HL-60 (cell line): ENCODE results near the gene KIAA1755.
A peak's percentile ranks its signal among the peaks of the same experiment; 100 is the strongest.

Experiments used
- DNase-seq, 2 experiments: peaks; one replicate each; pipeline ENCODE4 v3.0.0-alpha.2; 2010 to 2020; ENCODE audit warnings: low read depth in 1 of 2, low spot score in 1 of 2
- H3K27ac ChIP-seq: fragments of 250-450 bp; sonication (Bioruptor Pico); replicated peaks from 2 replicates; pipeline ENCODE4 v1.5.1; 2020; ENCODE audit warnings: mild to moderate bottlenecking, moderate library complexity
- H3K27me3 ChIP-seq: fragments of 250-450 bp; sonication (Bioruptor Pico); 2 replicates; pipeline ENCODE4 v1.5.1; 2021; ENCODE audit warnings: mild to moderate bottlenecking, moderate library complexity; ENCODE audit not compliant: insufficient read depth, poor library complexity, severe bottlenecking
- H3K4me3 ChIP-seq: replicated peaks from 2 replicates; pipeline ENCODE4 v1.5.1; 2011; ENCODE audit warnings: mild to moderate bottlenecking, control low read depth, low read length; ENCODE audit not compliant: insufficient read depth
- GABPA ChIP-seq: IDR thresholded peaks from 2 replicates; pipeline ENCODE4 v1.6.1; 2012; ENCODE audit warnings: low read depth
- POLR2AphosphoS5 ChIP-seq: IDR thresholded peaks from 2 replicates; pipeline ENCODE4 v1.6.1; 2012; ENCODE audit warnings: low read depth
- REST ChIP-seq: IDR thresholded peaks from 2 replicates; pipeline ENCODE4 v1.6.1; 2012; ENCODE audit warnings: low read depth; ENCODE audit not compliant: insufficient replicate concordance
- SPI1 ChIP-seq: IDR thresholded peaks from 2 replicates; pipeline ENCODE4 v1.6.1; 2012; ENCODE audit warnings: low read depth, mild to moderate bottlenecking, borderline replicate concordance
- TF ChIP-seq, protein P1 (sequence below): IDR thresholded peaks from one replicate; pipeline ENCODE4 v1.5.1; 2011; ENCODE audit warnings: low read length, control low read depth, inconsistent platforms; ENCODE audit not compliant: insufficient read depth

KIAA1755 gene

GRCh38 chr20:38167851-38168760 is 92.4 kb downstream of the KIAA1755 start:
- Histone ChIP-seq H3K27ac (0 out of 2 replicates have a peak overlapping the region, but pooled peaks have one; percentile 10), H3K4me3 (no peak overlapping the region)

GRCh38 chr20:38167328-38167850 is 93.1 kb downstream of the KIAA1755 start:
- TF ChIP-seq GABPA (no peak), SPI1 (no peak), POLR2AphosphoS5 (no peak), REST (no peak)
- TF ChIP-seq, protein P1, sequence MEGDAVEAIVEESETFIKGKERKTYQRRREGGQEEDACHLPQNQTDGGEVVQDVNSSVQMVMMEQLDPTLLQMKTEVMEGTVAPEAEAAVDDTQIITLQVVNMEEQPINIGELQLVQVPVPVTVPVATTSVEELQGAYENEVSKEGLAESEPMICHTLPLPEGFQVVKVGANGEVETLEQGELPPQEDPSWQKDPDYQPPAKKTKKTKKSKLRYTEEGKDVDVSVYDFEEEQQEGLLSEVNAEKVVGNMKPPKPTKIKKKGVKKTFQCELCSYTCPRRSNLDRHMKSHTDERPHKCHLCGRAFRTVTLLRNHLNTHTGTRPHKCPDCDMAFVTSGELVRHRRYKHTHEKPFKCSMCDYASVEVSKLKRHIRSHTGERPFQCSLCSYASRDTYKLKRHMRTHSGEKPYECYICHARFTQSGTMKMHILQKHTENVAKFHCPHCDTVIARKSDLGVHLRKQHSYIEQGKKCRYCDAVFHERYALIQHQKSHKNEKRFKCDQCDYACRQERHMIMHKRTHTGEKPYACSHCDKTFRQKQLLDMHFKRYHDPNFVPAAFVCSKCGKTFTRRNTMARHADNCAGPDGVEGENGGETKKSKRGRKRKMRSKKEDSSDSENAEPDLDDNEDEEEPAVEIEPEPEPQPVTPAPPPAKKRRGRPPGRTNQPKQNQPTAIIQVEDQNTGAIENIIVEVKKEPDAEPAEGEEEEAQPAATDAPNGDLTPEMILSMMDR: no peak
- Histone ChIP-seq H3K27ac (no peak overlapping the region), H3K27me3 (no peaks in the 10 kb centered on the region), H3K4me3 (no peak overlapping the region)
- no peak for DNase-seq

More at GRCh38 chr20:38167851-38168760, 92.4 kb downstream of the KIAA1755 start:
- DNase-seq: peak; percentile 67 to 78
- no peaks in the 10 kb centered on the region for H3K27me3 ChIP-seq
- TF ChIP-seq, protein P1: no peak
- no peak for TF ChIP-seq GABPA
- no peak for TF ChIP-seq POLR2AphosphoS5
- TF ChIP-seq SPI1: no peak
- TF ChIP-seq REST: no peak

DNA sequence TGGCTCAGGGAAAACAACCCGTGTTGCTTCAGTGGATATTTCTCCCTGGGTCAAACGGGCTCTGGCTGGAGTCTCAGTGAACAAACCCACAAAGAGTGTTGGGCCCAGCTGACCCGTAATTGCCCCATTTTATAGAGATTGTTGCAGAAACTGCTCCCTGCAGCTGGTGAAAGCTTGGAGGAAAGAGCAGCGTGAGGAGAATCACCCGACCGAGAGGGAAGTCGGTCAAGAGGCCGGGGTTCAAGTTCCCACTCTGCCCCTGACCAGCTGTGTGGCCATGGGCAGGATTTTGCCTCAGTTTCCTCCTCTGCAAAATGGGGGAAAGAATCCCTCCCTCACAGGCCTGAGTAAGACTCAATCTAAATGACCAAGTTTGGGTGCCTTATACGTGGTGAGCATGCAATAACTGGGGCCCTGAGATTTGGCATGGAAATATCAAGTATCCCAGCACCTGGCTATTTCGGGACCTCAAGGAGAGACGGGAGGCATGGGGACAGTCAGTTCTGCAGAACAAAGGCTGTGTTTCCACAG is 93.8 kb downstream of the KIAA1755 start:
- H3K4me3 ChIP-seq: no peak overlapping the region
- no peak for DNase-seq
- H3K27me3 ChIP-seq: no peaks in the 10 kb centered on the region
- TF ChIP-seq SPI1: no peak
- no peak for TF ChIP-seq POLR2AphosphoS5
- no peak for TF ChIP-seq GABPA
- TF ChIP-seq REST: no peak
- TF ChIP-seq, protein P1: no peak
- H3K27ac ChIP-seq: no peak overlapping the region
